GM21526 (cell line): Measurements from ENCODE around the gene YOD1.
"Not testable (repeated sequence)": the region's sequence is repeated elsewhere in the genome, so short reads cannot be mapped to it uniquely, and the experiment has no call there.

Source experiments
- ATAC-seq: cut with Tn5 transposase; IDR thresholded peaks from one replicate; pipeline ENCODE4 v1.9.1; 2021; ENCODE audit warnings: moderate library complexity; ENCODE audit not compliant: unreplicated experiment, low FRiP score

Gene YOD1

DNA sequence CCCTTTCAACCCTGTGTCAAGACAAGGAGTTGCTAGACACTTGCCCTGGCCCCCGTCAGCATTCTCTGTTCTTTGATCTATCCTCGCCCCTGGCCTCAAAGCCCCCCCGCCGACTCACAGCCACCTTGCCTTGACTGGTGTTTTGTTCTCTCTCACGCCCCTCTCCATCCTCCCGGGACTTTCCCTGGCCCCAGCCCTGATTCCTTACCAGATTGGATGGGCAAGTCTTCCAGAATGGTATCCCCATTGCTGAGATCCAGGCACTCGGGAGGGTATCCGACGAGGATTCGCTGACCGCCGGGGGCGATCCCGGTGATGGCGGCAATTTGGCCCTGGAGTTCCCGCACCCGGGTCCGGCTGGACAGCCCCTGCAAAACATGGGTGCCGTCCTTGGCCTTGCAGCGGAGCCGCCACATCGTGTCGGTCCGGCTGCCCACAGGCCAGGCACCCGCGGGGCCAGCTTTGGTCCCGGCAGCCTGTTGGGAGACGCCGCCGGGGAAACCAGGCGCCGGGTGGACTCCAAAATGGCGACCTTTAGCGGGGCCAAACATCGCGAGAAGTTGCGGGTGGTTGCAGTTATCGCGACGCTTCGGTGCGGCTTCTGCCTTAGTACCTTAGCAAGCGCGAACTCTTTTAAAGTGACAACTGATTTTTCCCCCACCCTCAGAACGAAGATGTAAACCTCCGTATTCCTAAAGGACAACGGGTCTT lies 373 bp downstream of the YOD1 start:
- ATAC-seq, result no peak

DNA sequence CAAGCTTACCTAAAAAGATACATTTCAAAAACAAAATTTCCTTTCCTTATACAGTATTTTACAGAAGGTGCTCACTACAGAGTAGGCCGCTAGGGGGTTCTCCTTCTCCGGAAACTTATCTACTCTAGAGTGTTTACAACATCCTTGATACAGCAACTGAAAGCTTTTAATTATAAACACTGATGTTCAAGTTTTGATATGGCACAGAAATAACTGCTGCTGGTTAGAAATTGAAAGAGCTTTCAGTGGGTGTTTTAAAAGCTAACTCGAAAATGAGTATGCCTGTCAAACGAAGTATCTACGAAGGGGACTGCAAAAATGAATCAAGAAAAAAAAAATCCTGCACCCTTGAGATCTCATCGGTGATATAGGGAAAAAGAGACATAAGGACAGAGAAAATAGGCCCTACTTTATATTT lies 1.0 kb downstream of the YOD1 start:
- ATAC-seq, result no peak

DNA sequence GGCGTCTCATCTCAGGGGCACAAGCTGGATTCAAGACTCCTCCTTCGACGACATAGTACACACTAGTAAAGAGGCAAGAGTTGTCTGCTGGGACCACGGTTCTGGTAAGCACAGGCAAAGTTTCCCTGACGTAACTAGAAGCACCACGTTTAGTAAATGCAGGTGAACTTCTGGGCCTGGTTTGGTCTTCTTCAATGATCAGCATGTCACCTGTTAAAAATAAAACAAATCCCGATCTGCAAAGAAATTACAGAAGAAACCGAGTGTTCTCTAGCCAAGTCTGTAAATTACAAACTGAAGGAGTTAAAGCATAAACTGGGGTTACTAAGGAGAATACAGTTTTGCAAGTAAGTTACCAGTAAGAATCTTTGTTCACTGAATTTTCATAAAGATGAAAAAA lies 1.5 kb downstream of the YOD1 start:
- ATAC-seq, result no peak

DNA sequence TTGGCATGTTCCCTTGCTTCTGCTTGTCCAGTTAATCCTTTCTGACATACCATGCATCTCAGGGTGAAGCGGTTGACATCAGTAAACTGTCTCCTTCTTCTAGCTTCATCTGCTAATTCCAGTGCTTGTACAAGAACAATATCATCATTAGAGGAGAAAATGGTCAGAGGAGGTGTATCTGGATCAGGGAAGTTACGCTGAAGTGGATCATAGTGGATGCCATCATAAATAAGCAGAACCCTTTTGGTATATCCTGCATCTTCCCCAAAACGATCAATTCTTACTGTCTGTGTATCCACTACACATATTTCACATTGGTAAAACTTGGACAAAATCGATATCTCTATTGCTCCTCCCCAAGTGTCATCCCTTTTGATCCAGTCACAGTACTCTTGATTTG lies 2.0 kb downstream of the YOD1 start:
- no peak for ATAC-seq

DNA sequence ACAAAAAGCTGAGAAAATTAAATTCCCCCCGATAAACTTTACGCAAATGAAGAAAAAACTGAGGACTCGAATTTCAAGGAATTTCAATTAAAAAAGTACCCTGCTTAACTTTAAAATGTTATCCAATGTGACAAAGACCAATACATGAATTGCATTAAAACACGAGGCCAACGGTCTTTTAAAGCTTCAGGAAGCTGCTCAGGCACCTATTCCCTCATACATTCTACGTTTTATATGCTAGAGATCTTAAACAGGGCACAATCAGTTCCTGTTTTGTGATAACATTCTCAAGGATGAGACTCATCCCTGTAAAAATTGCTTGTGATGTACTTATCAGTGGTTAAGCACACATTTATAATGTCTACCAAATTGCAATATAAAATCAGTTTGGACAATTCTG lies 3.0 kb downstream of the YOD1 start:
- ATAC-seq, result no peak

DNA sequence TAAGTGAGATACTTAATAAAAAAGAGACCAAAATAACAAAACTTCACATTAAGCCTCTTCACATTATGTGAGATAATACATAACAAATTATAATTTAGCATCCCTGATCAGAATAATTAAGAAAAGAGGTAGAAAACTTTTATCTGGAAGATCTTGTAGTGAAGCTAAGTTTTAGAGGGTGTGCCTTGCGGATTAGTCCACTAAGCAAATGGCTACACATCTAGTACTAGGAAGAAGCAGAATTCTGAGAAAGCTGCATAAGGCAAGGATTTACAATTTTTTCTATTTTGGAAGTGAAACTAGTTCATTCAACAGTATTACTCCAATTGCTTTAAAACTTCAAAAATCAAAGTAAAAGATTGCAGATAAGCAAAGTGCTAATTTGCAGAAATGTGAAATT lies 3.5 kb downstream of the YOD1 start:
- ATAC-seq, result no peak

DNA sequence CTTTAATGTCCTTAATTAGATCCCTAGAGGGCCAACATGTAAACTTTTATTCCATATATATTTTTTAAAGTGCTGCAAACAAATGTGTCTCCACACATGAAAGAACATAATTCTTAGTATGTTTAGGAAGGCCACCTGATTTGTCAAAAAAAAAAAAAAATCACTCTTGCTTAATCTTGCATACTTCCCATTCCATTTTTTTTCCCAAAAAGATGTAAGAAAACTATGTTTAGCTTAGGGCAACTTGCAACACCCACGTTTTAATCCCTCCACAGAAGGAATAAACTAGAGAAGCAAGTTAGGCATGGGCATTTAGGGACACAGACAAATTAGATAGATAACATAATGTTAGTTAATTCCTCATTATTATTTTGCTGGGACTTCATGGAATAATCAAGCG lies 5.6 kb downstream of the YOD1 start:
- ATAC-seq, result no peak

DNA sequence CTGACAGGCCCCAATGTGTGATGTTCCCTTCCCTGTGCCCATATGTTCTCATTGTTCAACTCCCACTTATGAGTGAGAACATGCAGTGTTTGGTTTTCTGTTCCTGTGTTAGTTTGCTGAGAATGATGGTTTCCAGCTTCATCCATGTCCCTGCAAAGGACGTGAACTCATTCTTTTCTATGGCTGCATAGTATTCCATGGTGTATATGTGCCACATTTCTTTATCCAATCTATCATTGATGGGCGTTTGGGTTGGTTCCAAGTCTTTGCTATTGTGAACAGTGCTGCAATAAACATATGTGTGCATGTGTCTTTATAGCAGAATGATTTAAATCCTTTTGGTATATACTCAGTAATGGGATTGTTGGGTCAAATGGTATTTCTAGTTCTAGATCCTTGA lies 9.6 kb downstream of the YOD1 start:
- not testable (repeated sequence) for ATAC-seq

DNA sequence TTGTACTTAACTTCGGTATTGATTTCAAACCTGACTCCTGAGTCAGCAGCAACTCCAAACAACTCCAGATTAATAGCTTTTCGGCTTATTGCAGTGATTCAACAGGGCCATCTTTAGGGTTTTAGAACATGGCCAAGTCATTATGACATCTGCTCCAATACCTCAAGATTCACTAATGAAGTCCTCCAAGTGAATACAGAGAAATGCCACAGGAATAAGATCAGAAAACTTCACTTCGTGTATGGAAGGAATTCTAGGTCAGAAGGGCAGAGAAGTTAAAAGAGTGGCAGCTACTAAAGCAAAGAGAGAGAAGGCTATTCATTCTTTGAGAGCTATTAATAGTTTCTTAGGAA lies 10.9 kb downstream of the YOD1 start:
- ATAC-seq, result no peak

DNA sequence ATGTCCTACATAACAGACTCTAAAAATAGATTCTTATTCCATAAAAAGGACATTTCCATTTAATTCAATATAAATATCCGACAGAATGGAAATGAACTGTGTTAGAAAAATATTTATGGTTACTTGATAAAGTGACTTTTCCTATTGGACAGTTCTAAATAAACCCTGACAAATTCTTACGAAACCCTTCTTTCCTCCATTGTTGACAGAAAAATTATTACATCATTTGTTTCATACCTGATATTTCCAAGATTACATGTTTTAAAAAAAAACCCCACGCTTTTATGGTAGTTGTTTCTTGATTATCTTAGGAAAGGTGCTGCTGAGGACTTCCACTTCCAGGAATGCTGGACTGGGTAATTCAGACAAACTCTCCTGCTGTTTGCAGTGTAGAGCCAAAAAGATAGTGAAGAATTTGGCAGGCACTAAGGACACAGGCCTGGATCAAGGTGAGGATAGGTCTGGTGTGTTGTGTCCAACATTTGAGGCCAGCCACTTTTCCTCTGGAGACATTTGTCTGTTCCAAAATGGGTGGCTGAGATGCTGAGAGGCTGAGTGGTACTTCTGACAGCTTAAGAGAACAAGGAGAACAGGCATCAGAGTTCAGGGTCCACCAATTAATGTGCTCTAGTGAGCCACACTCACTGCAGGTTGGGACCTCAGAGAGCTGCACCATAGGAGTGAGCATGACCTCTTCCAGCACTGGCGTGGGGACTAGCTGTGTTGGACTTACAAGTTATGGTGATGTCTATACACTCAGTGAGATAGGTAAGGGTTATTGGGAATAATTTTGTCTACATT lies 11.4 kb downstream of the YOD1 start:
- no peak for ATAC-seq

DNA sequence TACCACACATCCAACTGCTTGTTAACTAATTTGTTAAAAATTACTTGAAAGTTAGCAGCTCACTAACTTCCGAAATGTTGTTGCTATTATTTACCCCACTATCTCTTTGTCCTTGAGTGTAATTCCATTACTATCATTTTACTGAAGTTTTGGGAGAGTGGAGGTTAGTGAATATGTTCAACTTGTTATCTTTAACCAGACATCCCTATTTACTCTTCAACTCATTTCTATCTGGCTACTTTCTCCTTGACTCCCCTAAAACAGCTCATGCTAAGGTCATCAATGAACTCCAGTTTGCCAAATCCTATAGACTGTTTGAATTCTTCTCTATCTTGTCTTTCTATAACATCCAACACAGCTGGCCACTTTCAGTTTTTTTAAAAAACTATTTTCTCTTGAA lies 14.1 kb downstream of the YOD1 start:
- no peak for ATAC-seq

DNA sequence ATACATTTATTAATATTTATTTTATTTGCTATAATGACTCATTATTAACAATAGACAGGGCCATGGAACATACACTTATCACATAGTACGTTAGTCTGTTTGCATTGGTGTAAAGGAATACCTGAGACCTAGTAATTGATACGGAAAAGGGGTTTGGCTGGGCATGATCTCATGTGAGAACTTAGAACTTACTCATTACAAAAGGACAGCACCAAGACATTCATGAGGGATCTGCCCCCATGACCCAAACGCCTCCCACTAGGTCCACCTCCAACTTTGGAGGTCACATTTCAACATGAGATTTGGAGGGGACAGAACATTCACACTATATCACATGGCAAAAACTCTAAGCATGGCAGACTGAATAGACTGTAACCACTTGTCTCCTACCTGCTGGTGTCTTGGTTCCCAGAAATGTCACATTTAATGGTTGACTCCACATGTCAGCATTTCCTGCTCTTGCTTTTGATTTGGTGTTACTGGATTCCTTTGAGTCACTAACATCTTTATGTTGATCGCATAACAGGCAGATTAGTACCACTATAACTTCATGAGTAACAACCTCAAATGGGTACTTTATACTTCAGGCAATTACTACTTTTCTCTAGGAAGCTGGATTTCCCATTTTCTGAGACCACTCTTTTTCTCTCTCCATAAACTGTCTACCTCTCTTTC lies 15.0 kb downstream of the YOD1 start:
- no peak for ATAC-seq

DNA sequence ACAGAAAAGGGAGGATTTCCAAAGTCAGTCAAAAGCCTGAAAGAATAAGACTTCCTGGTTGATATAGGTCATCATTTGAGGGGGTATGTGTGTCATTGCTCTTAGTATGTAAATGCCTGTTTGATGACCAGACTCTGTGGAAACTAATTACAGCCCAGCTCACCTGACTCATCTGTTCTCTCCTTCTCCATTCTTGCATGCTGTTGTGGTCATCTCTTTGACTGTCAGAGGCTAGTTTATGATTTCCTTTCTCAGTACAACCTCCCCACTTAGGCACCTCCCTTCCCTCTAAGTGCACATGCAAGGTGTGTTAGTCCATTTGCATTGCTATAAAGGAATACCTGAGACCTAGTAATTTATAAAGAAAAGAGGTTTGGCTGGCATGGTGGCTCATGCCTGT lies 16.0 kb downstream of the YOD1 start:
- no peak for ATAC-seq

DNA sequence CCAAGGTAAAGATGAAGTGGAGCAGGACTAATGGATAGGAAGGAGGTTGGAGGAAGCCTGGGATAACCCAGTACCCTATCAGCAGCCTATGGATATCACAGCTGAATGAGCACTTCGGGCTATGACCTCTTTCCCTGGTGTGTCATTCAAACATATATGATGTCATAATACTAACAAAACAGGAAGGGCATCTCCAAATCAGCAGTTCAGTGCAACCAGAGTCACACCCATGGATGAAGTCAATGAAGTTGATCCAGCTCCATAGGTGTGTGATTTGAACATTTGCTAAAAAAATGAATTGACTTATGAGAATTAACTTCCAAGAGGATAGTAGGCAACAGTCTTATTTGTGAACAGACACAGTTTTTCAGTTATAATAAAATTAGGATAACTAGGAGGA lies 16.8 kb downstream of the YOD1 start:
- ATAC-seq, result no peak

DNA sequence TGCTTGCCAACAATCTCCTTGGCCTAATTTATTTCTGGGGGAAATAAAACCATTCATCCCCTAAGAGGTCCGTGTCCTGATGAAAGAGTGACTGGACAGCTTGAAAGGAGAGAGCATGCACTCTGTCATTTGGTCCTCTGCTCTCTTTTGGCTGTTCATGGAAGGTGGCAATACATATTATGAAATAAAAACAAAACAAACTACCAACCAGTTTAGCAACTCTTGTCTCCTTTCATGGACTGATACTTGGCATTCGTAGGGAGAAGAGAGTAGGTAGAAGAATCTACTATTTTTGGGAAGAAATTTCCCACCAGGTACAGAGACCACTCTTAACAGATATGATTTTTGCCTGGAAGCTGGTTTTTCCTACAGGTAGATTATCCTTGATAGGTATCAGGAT lies 17.7 kb downstream of the YOD1 start:
- no peak for ATAC-seq

DNA sequence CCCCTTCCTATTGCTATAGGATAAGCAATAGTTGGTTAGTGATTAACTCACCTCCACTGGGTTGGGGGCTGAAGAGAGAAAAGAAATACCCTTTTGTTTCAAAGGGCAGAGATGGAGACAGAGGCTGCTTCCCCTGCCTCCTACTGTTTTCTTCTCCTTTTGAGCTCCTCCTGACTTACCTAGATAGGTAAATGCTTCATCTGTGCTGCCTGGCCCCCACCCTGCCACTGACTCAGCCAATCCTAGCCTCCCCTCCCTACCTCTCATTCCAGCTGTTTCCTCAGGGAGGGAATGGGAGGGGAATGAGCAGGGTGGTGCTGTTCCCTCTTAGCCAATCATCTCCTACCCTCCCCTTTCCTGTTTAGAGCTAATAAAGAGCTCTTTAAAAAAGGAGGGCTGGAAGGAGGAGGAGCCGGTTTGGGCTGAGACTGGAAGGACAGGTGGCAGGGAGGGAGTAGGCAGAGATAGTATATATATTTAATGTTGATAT lies 18.4 kb downstream of the YOD1 start, which contains the start of gene C1orf116:
Gene C1orf116, minus strand, starts transcription at position 229 of the 490 bp plus-strand sequence. CDS start 5,158 bp downstream, outside the sequence.
- ATAC-seq, result no peak

DNA sequence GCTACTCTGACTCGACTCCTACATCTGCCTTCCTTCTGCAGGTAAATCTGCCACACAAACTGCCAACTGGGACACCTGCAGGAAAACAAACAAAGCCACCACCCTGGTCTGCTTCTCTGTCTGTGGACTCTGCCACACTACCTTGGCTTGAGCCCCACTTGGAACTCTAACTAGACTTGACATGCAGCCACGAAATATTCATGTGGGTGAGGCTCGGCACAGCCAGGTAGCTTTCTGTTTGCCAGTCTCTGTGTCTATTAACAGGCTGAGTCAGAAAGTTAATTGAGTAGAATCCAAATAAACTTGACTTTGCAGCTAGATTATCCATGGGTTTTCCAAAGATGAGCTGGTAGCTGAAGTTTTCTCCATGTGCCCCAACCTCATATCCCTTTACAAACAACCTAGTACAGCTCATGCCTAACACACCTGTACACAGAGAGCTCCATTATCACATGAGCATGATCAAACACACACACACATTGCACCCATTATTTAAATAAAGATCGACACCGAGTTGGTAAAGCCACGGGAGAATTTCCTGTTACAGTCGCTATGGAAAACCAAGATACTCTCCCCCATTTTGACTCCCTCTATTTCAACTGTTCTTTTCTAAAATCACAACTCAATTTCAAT lies 19.3 kb downstream of the YOD1 start:
- no peak for ATAC-seq

DNA sequence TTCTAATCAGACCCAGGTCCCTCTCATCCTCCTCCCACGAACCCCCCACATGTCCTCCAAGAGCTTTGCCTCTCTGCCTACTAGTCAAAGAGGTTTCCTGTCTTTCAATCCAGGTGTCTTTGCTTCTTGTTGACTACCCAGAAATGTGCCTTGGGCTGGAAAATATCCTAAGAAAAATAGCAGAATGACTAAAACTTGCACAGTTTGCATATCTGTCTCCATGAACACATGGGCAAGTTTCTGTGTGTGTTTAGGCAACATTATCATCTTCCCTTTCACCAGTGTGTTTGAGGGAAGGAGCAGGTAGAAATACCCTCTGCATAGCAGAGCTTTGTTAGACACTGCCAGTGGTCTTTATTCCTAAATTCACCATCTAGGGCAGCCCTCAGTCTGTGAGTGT lies 20.0 kb downstream of the YOD1 start:
- ATAC-seq, result no peak

DNA sequence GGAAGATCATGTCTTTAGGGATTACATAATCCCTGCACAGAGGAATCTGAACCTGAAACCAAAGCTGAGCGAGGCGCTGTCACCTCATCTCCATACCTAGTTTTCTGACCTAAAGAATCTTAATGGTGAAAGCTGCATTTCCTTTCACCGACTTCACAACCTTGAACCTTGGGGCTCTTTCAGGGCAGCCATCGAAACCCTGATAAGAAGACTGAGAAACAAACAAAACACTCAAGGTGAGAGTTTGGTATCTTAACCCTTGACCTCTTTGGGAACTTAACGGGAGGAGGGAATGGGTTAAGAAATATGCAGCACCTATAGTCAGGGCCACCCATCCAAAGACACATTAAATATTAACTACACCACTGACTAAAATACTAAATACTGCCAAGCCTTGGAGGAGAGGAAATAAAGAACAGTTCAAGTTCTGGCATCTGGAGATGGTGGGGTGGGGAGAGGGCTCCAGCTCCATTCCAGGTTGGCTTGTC lies 20.4 kb downstream of the YOD1 start:
- no peak for ATAC-seq

DNA sequence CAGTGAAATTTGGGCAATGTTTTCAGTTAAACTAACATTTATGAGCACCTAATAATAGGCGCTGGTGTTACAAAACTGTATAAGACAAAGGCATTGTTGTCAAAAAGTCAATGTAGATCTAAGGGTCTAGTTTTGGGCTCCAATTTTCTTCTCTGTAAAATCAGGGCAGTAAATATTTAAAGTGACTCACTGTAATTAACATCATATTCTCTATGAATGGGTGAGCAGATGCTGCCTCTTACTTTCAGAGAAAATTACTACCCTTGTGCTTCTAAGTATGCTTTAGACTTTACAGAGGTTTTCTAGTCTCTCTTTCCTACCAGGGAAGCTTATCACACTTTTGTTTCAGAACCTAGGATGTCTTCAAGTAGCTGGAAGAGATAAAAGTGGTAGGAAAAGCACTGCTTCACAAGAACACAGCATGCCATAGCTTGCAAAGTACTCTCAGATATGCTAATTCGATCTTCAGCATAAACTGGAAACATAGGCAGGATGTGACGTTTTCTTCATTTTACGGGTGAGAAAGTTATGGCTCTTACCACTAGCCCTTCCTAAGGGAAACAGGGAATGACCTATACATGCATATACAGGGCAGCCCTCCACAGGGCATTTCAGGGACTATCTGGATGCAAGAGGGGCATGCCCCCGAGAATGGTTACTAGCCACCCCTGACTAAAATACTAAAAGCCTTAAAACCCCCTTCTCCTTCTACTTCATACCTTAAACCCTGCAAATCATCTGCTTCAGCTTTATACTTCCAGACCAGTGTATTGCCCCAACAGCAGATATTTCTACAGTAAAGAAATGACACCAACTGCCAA lies 21.1 kb downstream of the YOD1 start:
- no peak for ATAC-seq
